Measurements from ENCODE around the gene FAM228A. TPM values are rescaled to one million over a fixed set of nuclear protein-coding genes. Genes with fewer than 3 reads are reported as not detected.

FAM228A gene
- total RNA-seq, 1 experiment from 2014 or later = not detected

DNA sequence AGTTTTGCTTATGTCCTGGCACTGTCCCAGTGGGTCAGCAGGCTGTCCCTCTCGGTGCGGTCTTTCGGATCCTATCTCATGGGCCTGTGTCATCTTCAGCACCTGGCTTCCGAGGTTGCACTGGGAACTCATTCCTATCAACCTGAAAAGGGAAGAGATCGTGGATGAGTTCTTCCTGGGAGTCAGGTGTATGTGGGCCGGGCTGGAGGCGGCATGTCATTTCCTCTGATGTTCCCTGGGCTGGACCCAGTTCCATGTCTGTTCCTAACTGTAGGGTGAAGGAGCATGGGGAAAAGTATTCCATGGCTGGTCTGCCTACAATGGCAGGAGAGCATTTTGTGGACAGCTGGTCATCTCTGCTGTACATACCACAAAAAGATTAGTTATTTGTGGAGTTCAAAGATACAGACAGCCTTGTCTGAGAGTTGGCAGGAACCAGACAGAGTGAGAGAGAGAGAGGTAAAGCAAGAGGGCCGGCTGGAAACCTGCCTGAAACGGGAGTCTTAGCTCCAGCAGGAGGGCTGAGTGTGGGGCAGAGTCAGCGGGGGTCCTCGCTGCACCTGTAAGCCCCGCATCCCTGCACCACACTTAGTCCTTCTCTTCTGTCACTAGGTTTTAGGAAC lies 25.2 kb downstream of the FAM228A start:
- H3K9ac ChIP-seq (ENCODE audit: low read length) = no peak overlapping the region
- ATAC-seq = no peak
- H3K4me2 ChIP-seq (ENCODE audit: low read length) = no peak overlapping the region
- ChIA-PET CTCF (no interaction called here), POLR2A (ENCODE audit: unreplicated experiment) (no interaction called here)
- no peaks in the 10 kb centered on the region for H3K27me3 ChIP-seq (ENCODE audit: low read length)
- no peak overlapping the region for H3K27ac ChIP-seq (ENCODE audit: low read length)
- no peak overlapping the region for H3K4me3 ChIP-seq (ENCODE audit: low read length)
- no peaks in the 10 kb centered on the region for H3F3A ChIP-seq (ENCODE audit: low read length, unreplicated experiment)
- TF ChIP-seq, protein P1, sequence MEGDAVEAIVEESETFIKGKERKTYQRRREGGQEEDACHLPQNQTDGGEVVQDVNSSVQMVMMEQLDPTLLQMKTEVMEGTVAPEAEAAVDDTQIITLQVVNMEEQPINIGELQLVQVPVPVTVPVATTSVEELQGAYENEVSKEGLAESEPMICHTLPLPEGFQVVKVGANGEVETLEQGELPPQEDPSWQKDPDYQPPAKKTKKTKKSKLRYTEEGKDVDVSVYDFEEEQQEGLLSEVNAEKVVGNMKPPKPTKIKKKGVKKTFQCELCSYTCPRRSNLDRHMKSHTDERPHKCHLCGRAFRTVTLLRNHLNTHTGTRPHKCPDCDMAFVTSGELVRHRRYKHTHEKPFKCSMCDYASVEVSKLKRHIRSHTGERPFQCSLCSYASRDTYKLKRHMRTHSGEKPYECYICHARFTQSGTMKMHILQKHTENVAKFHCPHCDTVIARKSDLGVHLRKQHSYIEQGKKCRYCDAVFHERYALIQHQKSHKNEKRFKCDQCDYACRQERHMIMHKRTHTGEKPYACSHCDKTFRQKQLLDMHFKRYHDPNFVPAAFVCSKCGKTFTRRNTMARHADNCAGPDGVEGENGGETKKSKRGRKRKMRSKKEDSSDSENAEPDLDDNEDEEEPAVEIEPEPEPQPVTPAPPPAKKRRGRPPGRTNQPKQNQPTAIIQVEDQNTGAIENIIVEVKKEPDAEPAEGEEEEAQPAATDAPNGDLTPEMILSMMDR (conservative IDR thresholded peaks at IDR 0.05; ENCODE audit: low read depth, low read length) = no peak
- TF ChIP-seq EZH2phosphoT487 (IDR thresholded peaks at IDR 0.05; ENCODE audit: borderline replicate concordance, low read length) (no peak), EZH2 (IDR thresholded peaks at IDR 0.05; ENCODE audit: low read length, unreplicated experiment) (no peak)
- H3K9me2 ChIP-seq (replicated peaks; ENCODE audit: low read length) = no peaks in the 10 kb centered on the region
- intact Hi-C loops (cut with micrococcal nuclease) = no loop called here
- H3K36me3 ChIP-seq (ENCODE audit: low read depth, low read length) = no peaks in the 10 kb centered on the region
- H3K4me1 ChIP-seq (ENCODE audit: insufficient read depth, low read length) = no peaks in the 10 kb centered on the region
- H3K79me2 ChIP-seq (ENCODE audit: low read length) = no peaks in the 10 kb centered on the region
- H3K9me3 ChIP-seq (ENCODE audit: low read length) = no peaks in the 10 kb centered on the region
- BruUV-seq (replicated peaks) = no TSS peak
- no peak for DNase-seq
- no peaks in the 10 kb centered on the region for H4K20me1 ChIP-seq (ENCODE audit: low read length)
- no peak overlapping the region for H2AFZ ChIP-seq (ENCODE audit: low read length)

DNA sequence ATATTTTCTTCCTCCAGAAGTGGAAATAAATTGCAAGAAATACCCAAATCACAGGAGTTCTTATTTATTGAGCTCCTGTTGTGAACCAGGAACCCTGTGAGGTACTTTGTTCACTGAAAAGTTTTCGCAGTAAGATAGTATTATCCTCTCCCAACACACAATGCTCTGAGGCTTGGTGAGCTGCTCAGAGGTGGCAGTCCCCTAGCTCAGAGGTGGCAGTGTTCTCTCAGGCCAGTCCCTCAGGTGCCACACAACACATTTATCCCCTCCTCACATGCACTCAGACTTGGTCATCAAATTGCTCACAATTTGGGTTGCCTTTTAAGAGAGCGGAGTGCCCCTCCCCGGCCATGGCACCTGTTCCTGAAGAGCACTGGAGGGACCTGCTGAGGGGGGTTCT lies 25.9 kb downstream of the FAM228A start:
- ChIA-PET CTCF (no interaction called here), POLR2A (ENCODE audit: unreplicated experiment) (no interaction called here)
- intact Hi-C loops (cut with micrococcal nuclease) = no loop called here
- Histone ChIP-seq H3K9me3 (ENCODE audit: low read length) (no peaks in the 10 kb centered on the region), H3K27ac (ENCODE audit: low read length) (no peak overlapping the region), H3K4me2 (ENCODE audit: low read length) (no peak overlapping the region), H3K9me2 (replicated peaks; ENCODE audit: low read length) (no peaks in the 10 kb centered on the region), H3K79me2 (ENCODE audit: low read length) (no peaks in the 10 kb centered on the region), H4K20me1 (ENCODE audit: low read length) (no peaks in the 10 kb centered on the region), H3K36me3 (ENCODE audit: low read depth, low read length) (no peaks in the 10 kb centered on the region), H3K27me3 (ENCODE audit: low read length) (no peaks in the 10 kb centered on the region), H3K4me1 (ENCODE audit: insufficient read depth, low read length) (no peaks in the 10 kb centered on the region), H3F3A (ENCODE audit: low read length, unreplicated experiment) (no peaks in the 10 kb centered on the region), H2AFZ (ENCODE audit: low read length) (no peak overlapping the region), H3K4me3 (ENCODE audit: low read length) (no peak overlapping the region), H3K9ac (ENCODE audit: low read length) (no peak overlapping the region)
- DNase-seq (no peak), ATAC-seq (no peak)
- no TSS peak for BruUV-seq (replicated peaks)
- TF ChIP-seq EZH2phosphoT487 (IDR thresholded peaks at IDR 0.05; ENCODE audit: borderline replicate concordance, low read length) (no peak), EZH2 (IDR thresholded peaks at IDR 0.05; ENCODE audit: low read length, unreplicated experiment) (no peak)
- TF ChIP-seq, protein P1 (conservative IDR thresholded peaks at IDR 0.05; ENCODE audit: low read depth, low read length) = no peak

DNA sequence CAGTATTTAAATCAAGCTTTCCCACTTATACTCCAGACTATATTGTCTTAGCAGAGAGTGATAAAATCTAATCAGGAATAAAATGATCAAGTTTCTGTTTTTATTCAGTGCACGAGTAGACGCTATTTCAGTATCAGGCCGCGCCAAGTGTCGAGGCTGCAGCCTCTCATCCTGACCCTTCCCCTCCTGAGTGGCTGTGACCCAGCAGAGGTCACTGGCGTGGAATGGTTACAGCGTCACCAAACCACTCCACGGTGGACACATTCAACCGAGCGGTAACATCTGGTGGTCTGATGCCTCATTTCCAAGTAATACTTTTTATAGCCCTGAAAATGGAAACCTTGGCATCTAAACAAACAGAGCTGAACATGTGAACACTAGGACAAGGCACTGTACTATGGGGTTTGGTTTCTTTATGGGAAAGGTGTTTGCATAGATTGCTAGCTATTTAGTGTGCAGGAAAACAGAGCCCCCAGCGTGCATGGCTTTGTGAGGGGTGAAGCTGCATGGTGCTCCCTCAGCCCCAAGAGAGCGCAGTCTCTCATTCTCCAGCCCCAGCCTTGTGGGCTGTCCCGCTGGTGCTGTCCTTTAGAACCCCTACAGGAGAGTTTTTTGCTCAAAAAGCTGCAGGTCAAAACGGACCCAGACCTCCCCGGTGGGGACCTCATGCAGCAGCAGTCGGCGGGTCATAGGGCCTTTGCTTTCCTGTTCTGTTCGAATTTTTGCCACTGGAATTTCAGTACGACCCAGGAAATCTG lies 28.4 kb downstream of the FAM228A start:
- no peak for TF ChIP-seq EZH2 (IDR thresholded peaks at IDR 0.05; ENCODE audit: low read length, unreplicated experiment)
- no peak for TF ChIP-seq EZH2phosphoT487 (IDR thresholded peaks at IDR 0.05; ENCODE audit: borderline replicate concordance, low read length)
- TF ChIP-seq, protein P1 (conservative IDR thresholded peaks at IDR 0.05; ENCODE audit: low read depth, low read length) = no peak

More for the DNA sequence above, 28.4 kb downstream of the FAM228A start:
- no peaks in the 10 kb centered on the region for H4K20me1 ChIP-seq (ENCODE audit: low read length)
- H3K9me2 ChIP-seq (replicated peaks; ENCODE audit: low read length) = no peaks in the 10 kb centered on the region
- CTCF ChIA-PET = no interaction called here
- H3K9me3 ChIP-seq (ENCODE audit: low read length) = no peaks in the 10 kb centered on the region
- no peaks in the 10 kb centered on the region for H3K27me3 ChIP-seq (ENCODE audit: low read length)
- no peak for ATAC-seq
- no peak overlapping the region for H3K9ac ChIP-seq (ENCODE audit: low read length)
- no peak overlapping the region for H3K4me3 ChIP-seq (ENCODE audit: low read length)
- H3K4me1 ChIP-seq (ENCODE audit: insufficient read depth, low read length) = no peaks in the 10 kb centered on the region
- H2AFZ ChIP-seq (ENCODE audit: low read length) = no peak overlapping the region
- BruUV-seq (replicated peaks) = no TSS peak
- H3K36me3 ChIP-seq (ENCODE audit: low read depth, low read length) = no peaks in the 10 kb centered on the region
- no peaks in the 10 kb centered on the region for H3F3A ChIP-seq (ENCODE audit: low read length, unreplicated experiment)
- no peak overlapping the region for H3K27ac ChIP-seq (ENCODE audit: low read length)
- DNase-seq = no peak
- POLR2A ChIA-PET (ENCODE audit: unreplicated experiment) = no interaction called here
- H3K4me2 ChIP-seq (ENCODE audit: low read length) = no peak overlapping the region
- intact Hi-C loops (cut with micrococcal nuclease) = no loop called here
- no peaks in the 10 kb centered on the region for H3K79me2 ChIP-seq (ENCODE audit: low read length)
